ENCODE data around the gene MPPED2. TPM values are rescaled to one million over a fixed set of nuclear protein-coding genes. Genes with fewer than 3 reads are reported as not detected.

MPPED2 gene
- total and polyA plus RNA-seq, 2 donors (not counting 3 experiments of a cell fraction or from before 2014, with no cell fraction given) = not detected

DNA sequence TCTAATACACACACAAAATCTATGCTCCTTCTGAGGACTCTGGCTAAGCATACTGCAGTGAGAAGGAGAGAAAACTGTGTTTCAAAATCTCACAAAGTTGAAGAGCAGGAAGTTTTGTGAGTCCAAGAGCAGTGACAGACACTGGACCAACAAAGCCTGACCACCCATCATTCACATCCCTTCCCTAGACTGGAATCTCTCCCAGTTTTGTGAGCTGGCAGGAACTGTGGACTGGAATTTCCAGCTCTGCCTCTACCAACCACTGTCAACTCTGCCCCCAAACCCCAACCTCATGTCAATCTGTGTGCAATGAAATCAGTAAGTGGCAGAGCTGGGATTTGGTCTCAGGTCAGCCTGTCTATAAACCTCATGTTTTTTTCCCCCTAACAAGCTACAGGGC is 150.7 kb downstream of the MPPED2 start:
- FAIRE-seq (no peak), DNase-seq (ENCODE audit: low read depth, low spot score) (no peak)
- intact Hi-C loops (cut with micrococcal nuclease) = no loop called here
- Histone ChIP-seq H2AFZ (ENCODE audit: low read depth, low read length) (no peak overlapping the region), H3K4me2 (ENCODE audit: insufficient read depth, low read length) (no peak overlapping the region), H3K79me2 (ENCODE audit: control insufficient read depth, insufficient read depth, low read length) (no peaks in the 10 kb centered on the region), H3K4me3 (replicated peaks in 1 of 3; ENCODE audit: insufficient read depth in 1 of 3, low read depth in 1 of 3, low read length in 3 of 3) (no peak overlapping the region), H4K20me1 (replicated peaks; ENCODE audit: control insufficient read depth, extremely low read depth, insufficient read depth, low read length) (no peaks in the 10 kb centered on the region), H3K27me3 (ENCODE audit: control insufficient read depth in 2 of 2, insufficient read depth in 2 of 2, low read length in 2 of 2) (no peaks in the 10 kb centered on the region), H3K9me1 (replicated peaks; ENCODE audit: control insufficient read depth, extremely low read depth, insufficient read depth, low read length) (no peaks in the 10 kb centered on the region), H3K36me3 (ENCODE audit: control insufficient read depth in 2 of 2, extremely low read depth in 1 of 2, insufficient read depth in 2 of 2, low read length in 2 of 2) (no peaks in the 10 kb centered on the region), H3K27ac (ENCODE audit: insufficient read depth, low read depth, low read length) (no peak overlapping the region), H3K4me1 (ENCODE audit: control insufficient read depth, extremely low read depth, insufficient read depth, low read length) (no peaks in the 10 kb centered on the region), H3K9me3 (replicated peaks; ENCODE audit: control insufficient read depth, insufficient read depth, low read length) (no peaks in the 10 kb centered on the region), H3K9ac (replicated peaks; ENCODE audit: extremely low read depth, insufficient read depth, low read length) (no peak overlapping the region)
- POLR2A ChIA-PET = no interaction called here
- TF ChIP-seq GATA2 (IDR thresholded peaks at IDR 0.05; ENCODE audit: insufficient read depth, insufficient read length, low read depth, low read length) (no peak), JUN (IDR thresholded peaks at IDR 0.05; ENCODE audit: borderline replicate concordance, insufficient read depth, insufficient read length, low read depth) (no peak), FOS (IDR thresholded peaks at IDR 0.05; ENCODE audit: borderline replicate concordance, insufficient read depth, low read length) (no peak), MYC (IDR thresholded peaks at IDR 0.05; ENCODE audit: low read depth, low read length) (no peak), POLR2A (IDR thresholded peaks at IDR 0.05; ENCODE audit: low read depth, low read length) (no peak), EZH2 (IDR thresholded peaks at IDR 0.05; ENCODE audit: borderline replicate concordance, low read depth, low read length, severe bottlenecking) (no peak), POLR2AphosphoS5 (IDR thresholded peaks at IDR 0.05; ENCODE audit: insufficient read depth, low read depth, low read length) (no peak)
- TF ChIP-seq, protein P1, sequence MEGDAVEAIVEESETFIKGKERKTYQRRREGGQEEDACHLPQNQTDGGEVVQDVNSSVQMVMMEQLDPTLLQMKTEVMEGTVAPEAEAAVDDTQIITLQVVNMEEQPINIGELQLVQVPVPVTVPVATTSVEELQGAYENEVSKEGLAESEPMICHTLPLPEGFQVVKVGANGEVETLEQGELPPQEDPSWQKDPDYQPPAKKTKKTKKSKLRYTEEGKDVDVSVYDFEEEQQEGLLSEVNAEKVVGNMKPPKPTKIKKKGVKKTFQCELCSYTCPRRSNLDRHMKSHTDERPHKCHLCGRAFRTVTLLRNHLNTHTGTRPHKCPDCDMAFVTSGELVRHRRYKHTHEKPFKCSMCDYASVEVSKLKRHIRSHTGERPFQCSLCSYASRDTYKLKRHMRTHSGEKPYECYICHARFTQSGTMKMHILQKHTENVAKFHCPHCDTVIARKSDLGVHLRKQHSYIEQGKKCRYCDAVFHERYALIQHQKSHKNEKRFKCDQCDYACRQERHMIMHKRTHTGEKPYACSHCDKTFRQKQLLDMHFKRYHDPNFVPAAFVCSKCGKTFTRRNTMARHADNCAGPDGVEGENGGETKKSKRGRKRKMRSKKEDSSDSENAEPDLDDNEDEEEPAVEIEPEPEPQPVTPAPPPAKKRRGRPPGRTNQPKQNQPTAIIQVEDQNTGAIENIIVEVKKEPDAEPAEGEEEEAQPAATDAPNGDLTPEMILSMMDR (IDR thresholded peaks at IDR 0.05; ENCODE audit: extremely low read depth in 1 of 2, insufficient read depth in 1 of 2, low read depth in 1 of 2, low read length in 2 of 2) = no peak
- TF ChIP-seq, protein P2, sequence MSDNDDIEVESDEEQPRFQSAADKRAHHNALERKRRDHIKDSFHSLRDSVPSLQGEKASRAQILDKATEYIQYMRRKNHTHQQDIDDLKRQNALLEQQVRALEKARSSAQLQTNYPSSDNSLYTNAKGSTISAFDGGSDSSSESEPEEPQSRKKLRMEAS (IDR thresholded peaks at IDR 0.05; ENCODE audit: insufficient read depth, insufficient read length) = no peak
- dilution Hi-C loops (cut with MboI; ENCODE audit: extremely low pct_ligation_motif_present, low sequenced_read_pairs) = no loop called here
- no TSS peak for BruUV-seq (replicated peaks)
- CTCF ChIA-PET = no interaction called here
